ENCODE data around the gene SLC2A4.

The SLC2A4 gene

GRCh38 chr17:7328840-7329373 lies 47.4 kb downstream of the SLC2A4 start, which contains the start of gene NEURL4:
TSS of gene NEURL4 (minus strand) at chr17:7329335. CDS start at chr17:7329312, 23 bp downstream.
- H3K27me3 ChIP-seq (ENCODE audit: insufficient read depth, poor library complexity, severe bottlenecking): no peaks in the 10 kb centered on the region
- no peak for TF ChIP-seq GABPA (IDR thresholded peaks at IDR 0.05; ENCODE audit: low read depth)
- TF ChIP-seq CTCF (IDR thresholded peaks at IDR 0.05; ENCODE audit: insufficient read depth, low read length): no peak
- TF ChIP-seq SPI1 (IDR thresholded peaks at IDR 0.05; ENCODE audit: borderline replicate concordance, low read depth): no peak
- TF ChIP-seq POLR2AphosphoS5 (IDR thresholded peaks at IDR 0.05; ENCODE audit: low read depth): no peak
- TF ChIP-seq REST (IDR thresholded peaks at IDR 0.05; ENCODE audit: insufficient replicate concordance, low read depth): no peak
- peak within 1 kb of the TSS; percentile 77 for H3K4me3 ChIP-seq (replicated peaks; ENCODE audit: insufficient read depth, low read length)
- DNase-seq (ENCODE audit: low read depth in 1 of 2, low spot score in 1 of 2): no peak
- peak within 1 kb of the TSS; percentile 85 for H3K27ac ChIP-seq (replicated peaks)

DNA sequence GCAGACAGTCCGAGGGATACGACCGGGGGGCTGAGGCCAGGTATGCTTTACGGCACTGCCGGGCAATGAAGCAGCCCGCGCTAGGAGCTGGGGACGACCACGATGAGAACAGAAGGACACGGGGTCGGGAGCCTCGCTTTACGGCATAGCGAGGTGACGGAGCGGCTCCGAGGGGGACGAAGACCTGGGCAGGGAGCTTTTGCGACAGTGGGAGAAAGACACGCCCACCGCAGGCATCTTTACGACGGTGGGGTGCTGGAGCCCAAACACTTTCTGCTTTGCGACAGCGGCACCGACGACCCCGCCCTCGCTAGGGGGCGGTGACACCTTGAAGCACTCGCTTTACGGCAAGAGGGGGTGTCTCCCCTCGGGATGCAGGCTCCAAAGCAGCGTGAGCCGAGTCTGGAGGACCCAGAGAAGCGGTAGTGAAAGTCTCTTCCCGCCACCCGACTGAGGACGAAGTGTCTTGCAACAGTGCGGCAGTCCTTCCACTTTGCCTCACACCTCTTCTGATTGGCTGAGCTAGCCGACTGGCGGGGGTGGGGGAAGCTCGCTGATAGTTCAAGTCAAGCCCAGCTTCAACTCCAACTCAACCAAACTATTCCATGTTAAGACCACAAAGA lies 48.0 kb downstream of the SLC2A4 start:
- H3K27ac ChIP-seq (replicated peaks): peak overlapping the region; percentile 85
- peak overlapping the region; percentile 77 for H3K4me3 ChIP-seq (replicated peaks; ENCODE audit: insufficient read depth, low read length)
- H3K27me3 ChIP-seq (ENCODE audit: insufficient read depth, poor library complexity, severe bottlenecking): no peaks in the 10 kb centered on the region
- TF ChIP-seq POLR2AphosphoS5 (IDR thresholded peaks at IDR 0.05; ENCODE audit: low read depth) (peak; percentile 21; the same call in 1 of the 2 replicates), REST (IDR thresholded peaks at IDR 0.05; ENCODE audit: insufficient replicate concordance, low read depth) (no peak)
- peak; percentile 94 to 97 for DNase-seq (ENCODE audit: low read depth in 1 of 2, low spot score in 1 of 2)

- Histone ChIP-seq H3K4me3 (replicated peaks; ENCODE audit: insufficient read depth, low read length) (peak overlapping the region; percentile 77), H3K27ac (replicated peaks) (peak overlapping the region; percentile 85), H3K27me3 (ENCODE audit: insufficient read depth, poor library complexity, severe bottlenecking) (no peaks in the 10 kb centered on the region)
- DNase-seq (ENCODE audit: low read depth in 1 of 2, low spot score in 1 of 2): peak in 1 of 2 experiments; percentile 66
- TF ChIP-seq SPI1 (IDR thresholded peaks at IDR 0.05; ENCODE audit: borderline replicate concordance, low read depth) (no peak), POLR2AphosphoS5 (IDR thresholded peaks at IDR 0.05; ENCODE audit: low read depth) (no peak), CTCF (IDR thresholded peaks at IDR 0.05; ENCODE audit: insufficient read depth, low read length) (no peak), GABPA (IDR thresholded peaks at IDR 0.05; ENCODE audit: low read depth) (no peak), REST (IDR thresholded peaks at IDR 0.05; ENCODE audit: insufficient replicate concordance, low read depth) (no peak)
Measured at GRCh38 chr17:7329997-7330637, 48.6 kb downstream of the SLC2A4 start.

All from HL-60 (cell line).